HEK293 (cell line): Measurements from ENCODE around the gene ZC3H10.
A peak's percentile ranks its signal among the peaks of the same experiment; 100 is the strongest.

Experiments used
- BCL11A ChIP-seq: fragments of 450-650 bp; formaldehyde crosslinking; IDR thresholded peaks from 2 replicates; pipeline ENCODE4 v1.5.1; 2016; ENCODE audit warnings: low read depth, missing biosample characterization, missing genetic modification characterization
- BCL6B ChIP-seq: fragments of 450-650 bp; formaldehyde crosslinking; IDR thresholded peaks from 2 replicates; pipeline ENCODE4 v1.5.1; 2017; ENCODE audit warnings: missing biosample characterization, missing genetic modification characterization
- KLF8 ChIP-seq: fragments of 450-650 bp; formaldehyde crosslinking; IDR thresholded peaks from 2 replicates; pipeline ENCODE4 v1.5.1; 2016; ENCODE audit warnings: missing biosample characterization, missing genetic modification characterization
- RBAK ChIP-seq: fragments of 450-650 bp; formaldehyde crosslinking; IDR thresholded peaks from 2 replicates; pipeline ENCODE4 v1.5.1; 2016; ENCODE audit warnings: missing biosample characterization, missing genetic modification characterization
- REPIN1 ChIP-seq: fragments of 450-650 bp; formaldehyde crosslinking; IDR thresholded peaks from 2 replicates; pipeline ENCODE4 v1.5.1; 2017; ENCODE audit warnings: missing biosample characterization, missing genetic modification characterization, low read depth
- REST ChIP-seq: fragments of 450-650 bp; formaldehyde crosslinking; IDR thresholded peaks from 2 replicates; pipeline ENCODE4 v1.5.1; 2016; ENCODE audit warnings: missing biosample characterization, missing genetic modification characterization
- SP7 ChIP-seq: fragments of 450-650 bp; formaldehyde crosslinking; IDR thresholded peaks from 2 replicates; pipeline ENCODE4 v1.5.1; 2016; ENCODE audit warnings: missing biosample characterization, missing genetic modification characterization
- WT1 ChIP-seq: fragments of 450-650 bp; formaldehyde crosslinking; IDR thresholded peaks from 2 replicates; pipeline ENCODE4 v1.5.1; 2016; ENCODE audit warnings: missing biosample characterization, missing genetic modification characterization
- ZBTB49 ChIP-seq: fragments of 450-650 bp; formaldehyde crosslinking; IDR thresholded peaks from 2 replicates; pipeline ENCODE4 v1.5.1; 2016; ENCODE audit warnings: missing biosample characterization, missing genetic modification characterization, low read depth
- ZNF19 ChIP-seq: fragments of 450-650 bp; formaldehyde crosslinking; IDR thresholded peaks from 2 replicates; pipeline ENCODE4; 2016; ENCODE audit warnings: missing biosample characterization, missing genetic modification characterization, low read depth
- ZNF202 ChIP-seq: fragments of 450-650 bp; formaldehyde crosslinking; IDR thresholded peaks from 2 replicates; pipeline ENCODE4 v1.5.1; 2016; ENCODE audit warnings: missing biosample characterization, missing genetic modification characterization, borderline replicate concordance
- ZNF214 ChIP-seq: fragments of 450-650 bp; formaldehyde crosslinking; IDR thresholded peaks from 2 replicates; pipeline ENCODE4 v1.5.1; 2017; ENCODE audit warnings: missing biosample characterization, mild to moderate bottlenecking, missing genetic modification characterization, borderline replicate concordance
- ZNF221 ChIP-seq: fragments of 450-650 bp; formaldehyde crosslinking; IDR thresholded peaks from 2 replicates; pipeline ENCODE4 v1.5.1; 2017; ENCODE audit warnings: missing biosample characterization, missing genetic modification characterization, borderline replicate concordance
- ZNF239 ChIP-seq: fragments of 450-650 bp; formaldehyde crosslinking; IDR thresholded peaks from 2 replicates; pipeline ENCODE4 v1.5.1; 2016; ENCODE audit warnings: missing biosample characterization, missing genetic modification characterization
- ZNF248 ChIP-seq: fragments of 450-650 bp; formaldehyde crosslinking; IDR thresholded peaks from 2 replicates; pipeline ENCODE4 v1.5.1; 2017; ENCODE audit warnings: missing biosample characterization, missing genetic modification characterization
- ZNF324 ChIP-seq: fragments of 450-650 bp; formaldehyde crosslinking; IDR thresholded peaks from 2 replicates; pipeline ENCODE4 v1.5.1; 2016; ENCODE audit warnings: missing biosample characterization, missing genetic modification characterization
- ZNF350 ChIP-seq: fragments of 450-650 bp; formaldehyde crosslinking; IDR thresholded peaks from 2 replicates; pipeline ENCODE4 v1.5.0; 2017; ENCODE audit warnings: missing biosample characterization, mild to moderate bottlenecking, missing genetic modification characterization
- ZNF416 ChIP-seq: fragments of 450-650 bp; formaldehyde crosslinking; IDR thresholded peaks from 2 replicates; pipeline ENCODE4 v1.5.1; 2016; ENCODE audit warnings: missing biosample characterization, missing genetic modification characterization
- ZNF426 ChIP-seq: fragments of 450-650 bp; formaldehyde crosslinking; IDR thresholded peaks from 2 replicates; pipeline ENCODE4 v1.5.1; 2017; ENCODE audit warnings: missing biosample characterization, missing genetic modification characterization, mild to moderate bottlenecking, inconsistent platforms, moderate library complexity
- ZNF514 ChIP-seq: fragments of 450-650 bp; formaldehyde crosslinking; IDR thresholded peaks from 2 replicates; pipeline ENCODE4 v1.5.1; 2016; ENCODE audit warnings: missing biosample characterization, missing genetic modification characterization
- ZNF626 ChIP-seq: fragments of 450-650 bp; sonication (Bioruptor Pico); formaldehyde crosslinking; IDR thresholded peaks from 2 replicates; pipeline ENCODE4 v1.5.1; 2018; ENCODE audit warnings: missing biosample characterization, missing genetic modification characterization, inconsistent platforms
- ZNF629 ChIP-seq: fragments of 450-650 bp; formaldehyde crosslinking; IDR thresholded peaks from 2 replicates; pipeline ENCODE4 v1.5.1; 2017; ENCODE audit warnings: missing biosample characterization, missing genetic modification characterization
- ZNF76 ChIP-seq: fragments of 450-650 bp; formaldehyde crosslinking; IDR thresholded peaks from 2 replicates; pipeline ENCODE4; 2016; ENCODE audit warnings: low read depth, missing biosample characterization, missing genetic modification characterization, borderline replicate concordance
- ZXDB ChIP-seq: fragments of 450-650 bp; formaldehyde crosslinking; IDR thresholded peaks from 2 replicates; pipeline ENCODE4 v1.5.1; 2016; ENCODE audit warnings: missing biosample characterization, missing genetic modification characterization
- TF ChIP-seq, protein P1 (sequence below): fragments of 450-650 bp; formaldehyde crosslinking; IDR thresholded peaks from 2 replicates; pipeline ENCODE4 v1.5.1; 2016; ENCODE audit warnings: missing biosample characterization, missing genetic modification characterization
- TF ChIP-seq, protein P2 (sequence below): fragments of 450-650 bp; formaldehyde crosslinking; IDR thresholded peaks from 2 replicates; pipeline ENCODE4 v1.5.1; 2017; ENCODE audit warnings: missing biosample characterization, missing genetic modification characterization
- TF ChIP-seq, protein P3 (sequence below): fragments of 450-650 bp; formaldehyde crosslinking; IDR thresholded peaks from 2 replicates; pipeline ENCODE4 v1.5.1; 2016; ENCODE audit warnings: missing biosample characterization, missing genetic modification characterization

Gene ZC3H10

DNA sequence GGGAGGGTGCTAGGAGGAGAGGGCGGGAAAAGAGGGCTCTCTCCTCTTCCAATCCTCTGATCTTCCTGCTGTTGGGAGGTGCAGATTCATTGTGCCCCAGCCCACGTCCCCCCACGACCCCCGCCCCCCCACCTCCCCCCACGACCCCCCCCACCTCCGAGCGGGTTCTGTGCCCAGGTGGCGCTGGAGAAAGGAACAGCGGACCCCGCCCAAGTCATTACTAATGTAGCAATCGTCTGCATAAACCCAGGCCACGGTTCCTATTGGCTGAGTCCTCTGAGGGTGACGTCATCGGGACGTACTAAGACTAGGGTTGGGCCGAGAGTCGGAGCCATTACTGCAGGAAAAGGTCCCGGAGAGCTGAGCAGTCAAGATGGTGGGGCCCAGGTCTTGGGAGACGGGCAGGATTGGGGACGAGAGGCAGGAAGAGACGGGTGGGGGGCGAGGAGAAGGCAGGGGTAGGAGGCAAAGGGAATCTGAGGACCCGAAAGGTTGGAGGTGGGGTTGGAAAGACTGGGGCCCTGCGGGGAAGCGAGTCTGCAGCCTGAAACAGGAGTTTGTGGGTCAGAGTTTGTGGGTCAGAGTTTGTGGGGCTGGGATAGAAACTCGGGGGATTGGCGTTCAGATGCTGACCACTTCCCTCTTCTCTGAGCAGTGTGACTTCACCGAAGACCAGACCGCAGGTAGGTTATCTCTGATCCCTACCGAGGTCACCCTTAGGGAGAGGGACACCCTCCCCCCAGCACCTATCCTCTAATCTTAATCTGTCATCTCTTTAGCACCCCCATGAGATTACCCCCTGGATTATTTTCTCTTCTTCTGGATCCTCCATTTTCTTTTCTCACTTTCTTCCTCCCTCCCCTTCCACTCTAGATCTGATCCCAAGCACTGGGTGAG, 40.2 kb downstream of the ZC3H10 start, which contains the start of gene MYL6 (continued):
- TF ChIP-seq, protein P1, sequence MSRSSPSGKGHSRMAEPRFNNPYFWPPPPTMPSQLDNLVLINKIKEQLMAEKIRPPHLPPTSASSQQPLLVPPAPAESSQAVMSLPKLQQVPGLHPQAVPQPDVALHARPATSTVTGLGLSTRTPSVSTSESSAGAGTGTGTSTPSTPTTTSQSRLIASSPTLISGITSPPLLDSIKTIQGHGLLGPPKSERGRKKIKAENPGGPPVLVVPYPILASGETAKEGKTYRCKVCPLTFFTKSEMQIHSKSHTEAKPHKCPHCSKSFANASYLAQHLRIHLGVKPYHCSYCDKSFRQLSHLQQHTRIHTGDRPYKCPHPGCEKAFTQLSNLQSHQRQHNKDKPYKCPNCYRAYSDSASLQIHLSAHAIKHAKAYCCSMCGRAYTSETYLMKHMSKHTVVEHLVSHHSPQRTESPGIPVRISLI: no peak
- peak; percentile 96 for TF ChIP-seq ZNF629 (tag by site-specific recombination)
- TF ChIP-seq ZNF221 (tag by site-specific recombination): no peak
- TF ChIP-seq ZNF214 (tag by site-specific recombination): no peak
- TF ChIP-seq ZNF248: no peak
- TF ChIP-seq RBAK: no peak
- TF ChIP-seq ZNF202 (tag by site-specific recombination): no peak
- no peak for TF ChIP-seq ZNF626 (tag by site-specific recombination)
- peak; percentile 72; the same call in 1 of the 2 replicates for TF ChIP-seq BCL11A (tag by site-specific recombination)
- no peak for TF ChIP-seq BCL6B
- peak; percentile 68 for TF ChIP-seq WT1 (tag by site-specific recombination)
- no peak for TF ChIP-seq ZNF416
- no peak for TF ChIP-seq ZNF426 (tag by site-specific recombination)
- peak; percentile 83 for TF ChIP-seq ZNF76 (tag by site-specific recombination)
- peak; percentile 93 for TF ChIP-seq SP7 (tag by site-specific recombination)
- no peak for TF ChIP-seq ZNF19 (tag by site-specific recombination)
- TF ChIP-seq ZNF239: peak; percentile 78
- peak; percentile 88 for TF ChIP-seq KLF8 (tag by site-specific recombination)
- TF ChIP-seq, protein P2, sequence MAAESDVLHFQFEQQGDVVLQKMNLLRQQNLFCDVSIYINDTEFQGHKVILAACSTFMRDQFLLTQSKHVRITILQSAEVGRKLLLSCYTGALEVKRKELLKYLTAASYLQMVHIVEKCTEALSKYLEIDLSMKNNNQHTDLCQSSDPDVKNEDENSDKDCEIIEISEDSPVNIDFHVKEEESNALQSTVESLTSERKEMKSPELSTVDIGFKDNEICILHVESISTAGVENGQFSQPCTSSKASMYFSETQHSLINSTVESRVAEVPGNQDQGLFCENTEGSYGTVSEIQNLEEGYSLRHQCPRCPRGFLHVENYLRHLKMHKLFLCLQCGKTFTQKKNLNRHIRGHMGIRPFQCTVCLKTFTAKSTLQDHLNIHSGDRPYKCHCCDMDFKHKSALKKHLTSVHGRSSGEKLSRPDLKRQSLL (tag by site-specific recombination): peak; percentile 47; the same call in 1 of the 2 replicates
- TF ChIP-seq ZNF350 (tag by site-specific recombination): no peak
- peak; percentile 91 for TF ChIP-seq ZNF324 (tag by site-specific recombination)
- TF ChIP-seq ZBTB49: no peak
- peak; percentile 50; the same call in 1 of the 2 replicates for TF ChIP-seq REST (tag by site-specific recombination)
- TF ChIP-seq, protein P3, sequence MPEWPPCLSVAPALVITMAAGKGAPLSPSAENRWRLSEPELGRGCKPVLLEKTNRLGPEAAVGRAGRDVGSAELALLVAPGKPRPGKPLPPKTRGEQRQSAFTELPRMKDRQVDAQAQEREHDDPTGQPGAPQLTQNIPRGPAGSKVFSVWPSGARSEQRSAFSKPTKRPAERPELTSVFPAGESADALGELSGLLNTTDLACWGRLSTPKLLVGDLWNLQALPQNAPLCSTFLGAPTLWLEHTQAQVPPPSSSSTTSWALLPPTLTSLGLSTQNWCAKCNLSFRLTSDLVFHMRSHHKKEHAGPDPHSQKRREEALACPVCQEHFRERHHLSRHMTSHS: peak; percentile 66; the same call in 1 of the 2 replicates
- TF ChIP-seq REPIN1 (tag by site-specific recombination): peak; percentile 91
- TF ChIP-seq ZXDB (tag by site-specific recombination): peak; percentile 89
- TF ChIP-seq ZNF514 (tag by site-specific recombination): no peak
